Thoracic aorta (tissue), 2 donors: ENCODE results near the gene RNF17. TPM values are rescaled to one million over a fixed set of nuclear protein-coding genes. Genes with fewer than 3 reads are reported as not detected.
A peak's percentile ranks its signal among the peaks of the same experiment; 100 is the strongest.

Experiments used
- ATAC-seq: fragments of 150-250 bp; one replicate; pipeline ENCODE4 v1.8.0; 2017; ENCODE audit warnings: low read depth; ENCODE audit not compliant: insufficient number of reproducible peaks, low FRiP score
- DNase-seq: peaks from one replicate; pipeline ENCODE4 v3.0.0-alpha.2; 2020; ENCODE audit warnings: low spot score
- H3K27ac ChIP-seq, 2 donors: fragments of 200-600 bp; sonication (generic); 1 replicate in 1 of 2; 2 replicates in 1 of 2; pipeline ENCODE4 v1.5.1; 2016; ENCODE audit warnings: mild to moderate bottlenecking in 2 of 2, moderate library complexity in 2 of 2
- H3K27me3 ChIP-seq: fragments of 200-600 bp; sonication (generic); replicated peaks from 2 replicates; pipeline ENCODE4 v1.6.0; 2016; ENCODE audit warnings: mild to moderate bottlenecking; ENCODE audit not compliant: insufficient read depth
- H3K36me3 ChIP-seq: fragments of 200-600 bp; sonication (generic); one replicate; pipeline ENCODE4 v1.5.1; 2016
- H3K4me1 ChIP-seq, 2 donors: fragments of 200-600 bp; sonication (generic); 1 replicate in 1 of 2; 2 replicates in 1 of 2; pipeline versions ENCODE4 v1.5.1 to v1.6.0; 2016; ENCODE audit warnings: low read depth in 2 of 2, mild to moderate bottlenecking in 1 of 2; ENCODE audit not compliant: control insufficient read depth in 1 of 2
- H3K4me3 ChIP-seq: fragments of 200-600 bp; sonication (generic); 2 replicates; pipeline ENCODE4 v1.5.1; 2016; ENCODE audit warnings: mild to moderate bottlenecking
- H3K9me3 ChIP-seq: fragments of 200-600 bp; sonication (generic); 2 replicates; pipeline ENCODE4 v1.5.1; 2016
- total RNA-seq, 2 donors: library from RNA; depleted of rRNA; stranded (reverse); fragments of >200 nt; gene quantifications; one replicate each; pipeline versions ENCODE4 v1.1.0 to v1.2.3, GENCODE V29; 2016
- TF ChIP-seq, protein P1 (sequence below): fragments of 200-600 bp; sonication (generic); IDR thresholded peaks from one replicate; pipeline ENCODE4 v1.5.1; 2019; ENCODE audit warnings: antibody characterized with exemption

The RNF17 gene
- total RNA-seq, 2 donors from 2014 or later = not detected

DNA sequence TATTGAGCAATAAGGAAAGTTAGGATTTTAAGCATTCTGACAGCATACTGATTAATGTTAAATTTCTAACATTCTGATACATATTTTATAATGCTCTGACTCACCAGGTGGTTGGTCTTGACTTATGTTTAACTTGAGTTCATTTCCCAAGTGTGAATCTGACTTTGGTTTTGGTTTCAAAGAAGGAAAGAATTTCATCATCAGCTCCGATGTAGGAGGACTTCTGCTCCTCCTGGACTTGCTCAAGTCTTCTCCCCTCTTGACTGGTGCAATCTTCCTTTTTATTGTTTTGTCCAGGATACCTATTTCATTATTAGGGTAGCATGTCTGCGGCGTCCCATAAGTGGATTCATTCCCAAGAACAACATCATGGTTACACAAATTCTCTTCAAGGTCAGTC lies 141.3 kb downstream of the RNF17 start:
- Histone ChIP-seq H3K4me1 (no peaks in the 10 kb centered on the region), H3K27ac (no peak overlapping the region), H3K4me3 (no peak overlapping the region), H3K9me3 (no peaks in the 10 kb centered on the region), H3K27me3 (no peaks in the 10 kb centered on the region), H3K36me3 (peaks cover 7% of the 10 kb centered on the region)
- TF ChIP-seq, protein P1, sequence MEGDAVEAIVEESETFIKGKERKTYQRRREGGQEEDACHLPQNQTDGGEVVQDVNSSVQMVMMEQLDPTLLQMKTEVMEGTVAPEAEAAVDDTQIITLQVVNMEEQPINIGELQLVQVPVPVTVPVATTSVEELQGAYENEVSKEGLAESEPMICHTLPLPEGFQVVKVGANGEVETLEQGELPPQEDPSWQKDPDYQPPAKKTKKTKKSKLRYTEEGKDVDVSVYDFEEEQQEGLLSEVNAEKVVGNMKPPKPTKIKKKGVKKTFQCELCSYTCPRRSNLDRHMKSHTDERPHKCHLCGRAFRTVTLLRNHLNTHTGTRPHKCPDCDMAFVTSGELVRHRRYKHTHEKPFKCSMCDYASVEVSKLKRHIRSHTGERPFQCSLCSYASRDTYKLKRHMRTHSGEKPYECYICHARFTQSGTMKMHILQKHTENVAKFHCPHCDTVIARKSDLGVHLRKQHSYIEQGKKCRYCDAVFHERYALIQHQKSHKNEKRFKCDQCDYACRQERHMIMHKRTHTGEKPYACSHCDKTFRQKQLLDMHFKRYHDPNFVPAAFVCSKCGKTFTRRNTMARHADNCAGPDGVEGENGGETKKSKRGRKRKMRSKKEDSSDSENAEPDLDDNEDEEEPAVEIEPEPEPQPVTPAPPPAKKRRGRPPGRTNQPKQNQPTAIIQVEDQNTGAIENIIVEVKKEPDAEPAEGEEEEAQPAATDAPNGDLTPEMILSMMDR = no peak
- ATAC-seq (no peak), DNase-seq (no peak)

DNA sequence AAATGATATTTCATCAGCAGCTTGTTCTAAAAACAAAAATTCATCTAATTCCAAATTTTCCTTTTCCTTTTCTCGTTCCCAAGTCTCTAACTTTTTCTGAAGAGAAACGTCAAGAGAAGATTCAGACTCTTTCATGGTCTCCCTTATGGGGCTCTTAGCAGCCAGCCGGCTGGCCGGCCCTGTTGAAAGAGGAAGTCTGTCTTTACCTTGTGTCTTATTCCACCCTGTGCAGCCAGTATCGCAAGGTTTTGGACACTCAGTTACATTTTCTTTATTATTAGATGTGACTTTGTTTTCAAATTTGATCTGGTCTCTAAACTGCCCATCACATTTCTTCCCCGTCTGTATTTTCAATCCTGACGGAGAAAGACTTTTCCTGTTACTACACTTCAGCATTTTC lies 142.3 kb downstream of the RNF17 start:
- no peaks in the 10 kb centered on the region for H3K9me3 ChIP-seq
- H3K4me3 ChIP-seq = no peak overlapping the region
- no peaks in the 10 kb centered on the region for H3K4me1 ChIP-seq
- no peak for DNase-seq
- no peaks in the 10 kb centered on the region for H3K27me3 ChIP-seq
- TF ChIP-seq, protein P1 = no peak
- H3K36me3 ChIP-seq = peaks cover 9% of the 10 kb centered on the region
- peak overlapping the region in 1 of 2 donors; percentile 22 for H3K27ac ChIP-seq
- ATAC-seq = no peak

DNA sequence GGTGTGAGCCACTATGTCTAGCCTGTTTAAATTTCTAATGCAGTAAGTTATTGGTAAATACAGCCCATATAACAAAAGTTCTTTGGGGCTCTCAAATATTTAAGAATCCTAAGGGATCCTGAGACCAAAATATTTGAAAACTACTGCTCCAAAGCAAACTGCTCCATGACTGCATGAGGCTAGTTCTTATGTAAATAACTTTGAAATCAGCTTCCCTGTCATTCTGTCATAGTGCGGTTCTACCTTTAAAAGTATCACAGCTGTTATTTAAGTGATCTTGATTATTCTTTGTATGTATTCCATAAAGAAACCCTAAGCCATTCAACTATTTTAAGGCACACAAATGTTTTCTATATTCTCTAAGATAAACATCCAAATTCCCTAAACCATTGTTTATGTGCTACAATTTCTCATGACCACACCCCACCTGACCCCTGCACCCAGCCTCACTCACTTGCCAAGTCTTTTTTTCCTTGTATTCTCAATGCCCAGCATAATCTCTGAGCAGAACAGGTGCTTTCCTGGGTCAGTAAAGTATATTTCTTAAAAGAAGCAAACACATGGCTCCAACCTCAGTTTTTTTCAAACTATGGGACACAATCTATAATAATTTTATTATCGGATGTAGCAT lies 146.6 kb downstream of the RNF17 start:
- peaks cover 7% of the 10 kb centered on the region for H3K36me3 ChIP-seq
- ATAC-seq (no peak), DNase-seq (no peak)

DNA sequence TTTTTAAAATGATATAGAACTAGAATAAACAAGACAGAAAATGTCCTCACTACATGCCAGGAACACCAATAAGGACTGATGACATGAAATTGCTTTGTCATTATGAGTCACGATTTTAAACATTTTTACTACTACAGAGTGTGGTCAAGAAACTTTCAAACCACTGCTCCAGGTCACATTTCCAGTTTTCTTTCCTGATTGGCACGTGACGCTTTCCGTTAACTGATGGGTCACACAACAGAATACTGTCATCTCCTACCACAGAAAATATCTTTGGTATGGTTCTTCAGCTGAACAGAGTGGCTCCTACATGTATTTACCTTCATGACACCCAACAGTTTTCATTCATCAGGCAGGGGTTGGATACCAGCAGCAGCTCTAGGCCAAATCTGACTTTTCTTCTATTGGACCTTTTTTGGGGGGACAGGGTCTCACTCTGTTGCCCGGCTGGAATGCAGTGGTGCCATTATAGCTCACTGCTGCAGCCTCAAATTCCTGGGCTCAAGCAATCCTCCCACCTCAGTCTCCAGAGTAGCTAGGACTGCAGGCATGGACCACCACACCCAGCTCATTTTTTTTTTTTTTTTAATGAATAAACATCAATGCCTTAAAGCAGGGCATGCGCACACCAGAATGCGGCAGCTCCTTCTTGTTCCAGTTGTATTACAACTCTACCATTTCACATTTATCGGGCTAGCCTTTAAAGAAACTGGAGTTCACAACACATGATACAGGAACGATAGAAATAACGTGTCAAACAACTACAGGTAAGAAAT lies 147.4 kb downstream of the RNF17 start:
- ATAC-seq = no peak
- peaks cover 6% of the 10 kb centered on the region for H3K36me3 ChIP-seq

More for the DNA sequence above, 146.6 kb downstream of the RNF17 start:
- TF ChIP-seq, protein P1 = no peak
- no peaks in the 10 kb centered on the region for H3K4me1 ChIP-seq
- no peak overlapping the region for H3K27ac ChIP-seq
- H3K27me3 ChIP-seq = no peaks in the 10 kb centered on the region
- no peaks in the 10 kb centered on the region for H3K9me3 ChIP-seq
- H3K4me3 ChIP-seq = no peak overlapping the region

DNA sequence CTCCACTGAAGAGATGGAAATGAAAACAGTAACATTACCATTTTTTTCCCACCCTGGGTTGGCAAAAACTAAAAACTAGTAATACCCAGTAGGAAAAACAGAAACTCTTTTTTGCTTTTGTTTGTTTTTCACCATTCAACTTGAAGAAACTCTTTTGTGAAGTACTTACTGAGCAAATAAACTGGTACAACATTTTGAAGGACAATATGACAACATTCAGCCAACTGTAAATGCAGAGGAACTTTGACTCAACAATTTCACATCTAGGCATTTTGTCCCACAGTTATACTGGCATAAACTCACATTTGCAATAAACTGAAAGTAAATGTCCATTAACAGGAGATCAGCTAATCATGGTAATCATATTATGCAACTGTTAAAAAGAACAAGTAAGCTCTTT lies 152.5 kb downstream of the RNF17 start:
- Histone ChIP-seq H3K9me3 (no peaks in the 10 kb centered on the region), H3K36me3 (no peaks in the 10 kb centered on the region), H3K27me3 (no peaks in the 10 kb centered on the region), H3K4me1 (no peaks in the 10 kb centered on the region), H3K4me3 (no peak overlapping the region), H3K27ac (no peak overlapping the region)
- DNase-seq = no peak
- no peak for ATAC-seq
- TF ChIP-seq, protein P1 = no peak

More for the DNA sequence above, 147.4 kb downstream of the RNF17 start:
- Histone ChIP-seq H3K9me3 (no peaks in the 10 kb centered on the region), H3K4me3 (no peak overlapping the region), H3K4me1 (no peaks in the 10 kb centered on the region), H3K27me3 (no peaks in the 10 kb centered on the region), H3K27ac (no peak overlapping the region)
- DNase-seq = no peak
- TF ChIP-seq, protein P1 = no peak
